GM18511 (cell line): Measurements from ENCODE around the gene GATA3.
A peak's percentile ranks its signal among the peaks of the same experiment; 100 is the strongest.

Source experiments
- ATAC-seq: cut with Tn5 transposase; IDR thresholded peaks from one replicate; pipeline ENCODE4 v1.9.1; 2021; ENCODE audit warnings: mild to moderate bottlenecking, moderate library complexity; ENCODE audit not compliant: unreplicated experiment

Gene GATA3

DNA sequence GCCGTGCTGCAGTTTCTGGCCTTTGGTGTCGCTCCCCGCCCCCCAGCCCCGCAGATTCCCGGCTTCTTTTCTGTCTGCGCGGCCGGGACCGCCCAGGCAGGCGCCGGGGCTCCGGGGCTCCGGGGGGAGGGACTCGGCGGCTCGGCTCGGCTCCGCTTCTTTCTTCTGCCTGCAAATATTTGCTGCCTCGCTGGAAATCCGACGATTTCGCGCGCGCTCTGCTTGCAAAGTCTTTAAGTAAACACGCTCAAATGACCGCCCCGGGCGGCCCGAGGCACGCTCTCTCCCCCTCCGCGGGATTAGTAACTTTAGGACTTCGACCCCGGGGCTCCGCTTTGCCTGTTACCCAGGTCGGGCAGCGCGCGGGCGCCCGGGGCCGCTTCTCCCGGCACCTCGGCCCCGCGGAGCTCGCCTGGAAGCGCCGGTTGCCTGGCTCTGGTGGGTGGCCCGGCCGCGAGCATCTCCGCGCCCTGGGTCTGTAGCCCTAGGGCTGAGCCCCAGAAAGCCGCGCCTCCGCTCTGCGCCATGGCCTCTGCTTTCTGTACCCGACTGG lies 3.9 kb upstream of the GATA3 start:
- no peak for ATAC-seq

DNA sequence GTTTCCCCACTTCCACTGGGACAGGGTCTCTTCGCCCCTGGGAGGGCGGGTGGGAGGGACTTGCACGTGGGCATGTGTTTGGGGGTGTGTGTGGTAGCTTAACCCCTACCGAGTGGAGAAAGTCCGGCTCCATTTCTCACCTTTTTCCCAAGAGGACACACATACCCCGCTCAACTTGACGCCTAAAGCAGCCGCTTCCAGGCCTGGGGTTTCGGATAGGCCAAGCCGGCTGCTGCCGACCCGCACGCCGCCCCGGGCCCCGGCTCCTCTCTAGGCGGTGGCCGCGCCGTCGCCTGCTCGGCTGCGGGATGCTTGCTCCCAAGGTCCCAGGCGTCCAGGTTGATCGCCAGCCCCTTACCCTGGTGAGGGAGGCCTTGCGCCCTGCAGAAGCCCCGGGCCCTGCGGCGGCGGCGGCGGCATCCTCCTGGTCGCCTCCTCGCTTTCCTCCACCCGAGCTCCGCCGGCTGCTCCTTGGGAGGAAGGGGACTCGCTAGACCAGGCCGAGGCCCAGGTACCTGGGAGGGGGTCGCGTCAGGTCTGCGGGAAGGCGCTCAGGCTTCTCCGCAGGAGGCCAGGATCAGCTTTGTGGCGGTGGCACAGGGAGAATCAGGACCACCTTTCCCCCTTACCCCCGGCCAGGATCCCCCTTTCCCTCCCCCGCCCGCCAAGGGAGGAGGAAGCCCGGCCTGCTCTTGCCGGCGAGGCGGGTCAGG lies 3.2 kb upstream of the GATA3 start:
- no peak for ATAC-seq

DNA sequence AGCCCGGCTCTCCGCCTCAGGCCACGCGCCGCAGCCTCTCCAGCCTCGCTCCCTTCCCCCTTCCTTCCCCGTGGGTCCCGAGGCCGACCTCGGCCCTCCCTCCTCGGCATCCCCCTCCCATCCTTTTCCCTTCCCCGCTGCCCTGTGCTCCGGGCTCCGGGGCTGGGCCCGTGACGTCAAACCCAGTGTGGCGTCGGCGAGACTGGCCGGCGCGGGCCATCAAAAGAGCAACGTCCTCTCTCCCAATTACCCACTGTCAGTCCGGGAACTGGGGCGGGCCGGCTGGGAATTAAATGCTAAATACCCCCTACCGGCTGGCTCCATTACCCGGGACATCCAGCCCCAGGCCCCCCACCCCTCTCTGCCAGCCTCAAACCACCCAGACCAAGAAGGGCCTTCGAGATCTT lies 2.6 kb upstream of the GATA3 start:
- ATAC-seq: no peak

DNA sequence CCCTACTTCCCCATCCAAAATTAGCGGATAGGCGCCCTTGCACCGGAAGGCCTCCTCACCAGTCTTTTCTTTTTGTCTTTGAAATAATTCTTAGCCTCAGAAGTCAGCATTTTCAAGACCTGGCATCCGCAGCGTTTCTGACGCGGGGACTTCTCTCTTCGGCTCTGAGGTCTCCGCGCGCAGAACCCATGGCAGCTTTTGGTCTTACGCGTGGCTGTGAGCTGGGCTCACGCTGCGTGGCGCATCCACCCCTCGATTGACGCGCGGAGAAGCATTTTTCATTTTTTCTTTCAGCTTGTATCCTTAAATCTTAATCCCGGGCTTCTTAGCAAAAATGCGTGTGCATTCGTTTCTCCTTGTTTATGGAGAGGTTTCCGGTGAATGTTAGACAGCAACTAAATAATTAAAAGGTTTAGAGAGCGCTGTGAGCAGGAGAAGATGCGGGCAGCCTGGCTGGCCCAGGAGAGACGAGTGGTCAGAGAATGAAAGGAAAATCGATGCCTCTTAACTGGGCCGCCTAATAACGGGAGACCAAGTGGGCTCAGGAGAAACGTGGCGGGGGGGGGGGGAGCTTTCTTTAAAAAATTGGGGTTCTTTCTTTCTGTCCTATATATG lies 2.0 kb upstream of the GATA3 start:
- no peak for ATAC-seq

DNA sequence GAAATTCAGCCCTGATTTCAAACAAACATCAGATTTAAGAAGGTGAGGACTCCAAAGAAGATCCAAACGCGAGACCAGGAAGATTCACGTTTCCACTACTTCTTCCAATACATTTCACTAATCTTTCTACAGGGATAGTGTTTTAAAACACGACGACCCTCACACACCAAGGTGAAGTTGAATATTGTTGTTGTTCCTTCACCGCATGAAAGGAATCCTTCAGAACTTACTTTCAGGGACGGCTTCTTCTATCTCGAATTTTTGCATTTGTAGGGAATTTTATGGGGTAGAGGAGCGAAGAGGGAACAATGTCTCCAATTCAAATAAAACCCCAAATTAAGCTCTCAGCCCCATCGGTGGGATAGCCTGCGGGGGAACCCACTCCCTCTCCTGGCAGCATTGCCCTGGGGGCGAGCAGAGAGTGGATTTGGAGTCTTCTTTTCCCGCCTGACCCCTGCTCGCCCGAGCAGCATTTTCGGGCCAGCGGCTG lies 1.5 kb upstream of the GATA3 start:
- no peak for ATAC-seq

DNA sequence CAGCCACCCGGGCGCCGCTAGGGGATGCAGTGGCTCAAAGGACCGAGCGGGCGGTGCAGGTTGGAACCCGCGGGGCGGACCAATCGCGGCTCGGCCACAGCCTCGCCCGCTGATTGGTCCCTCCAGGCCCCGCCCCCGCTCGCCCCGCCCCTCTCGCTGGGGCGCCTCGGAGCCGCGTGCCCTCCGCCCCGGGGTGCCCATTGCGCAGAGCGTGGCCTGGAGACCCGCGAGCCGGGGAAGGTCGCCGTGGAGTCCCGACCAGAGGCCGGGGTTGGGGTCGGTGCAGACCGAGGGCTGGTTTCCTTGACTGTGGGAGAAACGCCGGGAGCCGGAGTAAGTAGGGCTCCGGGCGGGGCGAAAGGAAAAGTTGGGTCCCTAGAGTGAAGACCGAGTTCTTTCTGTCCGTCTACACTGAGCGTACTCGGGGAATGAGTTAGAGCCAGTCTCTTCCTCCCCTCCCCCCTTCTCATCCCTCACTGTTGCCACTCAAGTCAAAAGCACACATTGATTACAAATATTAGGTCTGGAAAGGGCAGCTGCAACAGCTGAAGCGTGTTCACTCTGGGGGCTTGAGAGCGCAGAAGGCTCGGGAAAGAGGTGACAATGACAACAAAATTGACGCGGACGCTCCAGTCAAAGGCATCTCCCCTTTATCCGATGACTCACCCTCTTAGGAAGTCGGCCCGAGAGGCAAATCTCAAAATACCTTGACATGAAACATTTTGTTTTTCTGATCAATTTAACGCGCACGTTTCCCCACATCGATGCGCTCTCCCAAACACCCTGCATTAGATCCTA lies 843 bp upstream of the GATA3 start:
- ATAC-seq: peak; percentile 48

DNA sequence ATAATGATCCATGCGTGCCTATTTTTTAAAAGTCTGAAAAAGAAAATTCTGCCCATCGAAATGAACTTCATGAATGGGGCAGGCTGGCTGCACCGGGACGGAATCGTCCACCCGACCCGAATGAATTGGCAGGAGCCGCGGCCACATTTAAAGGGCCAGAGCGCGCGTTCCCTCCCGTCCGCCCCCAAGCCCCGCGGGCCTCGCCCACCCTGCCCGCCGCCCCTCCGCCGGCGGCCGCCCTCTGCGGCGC lies 319 bp upstream of the GATA3 start:
- peak; percentile 18 for ATAC-seq

DNA sequence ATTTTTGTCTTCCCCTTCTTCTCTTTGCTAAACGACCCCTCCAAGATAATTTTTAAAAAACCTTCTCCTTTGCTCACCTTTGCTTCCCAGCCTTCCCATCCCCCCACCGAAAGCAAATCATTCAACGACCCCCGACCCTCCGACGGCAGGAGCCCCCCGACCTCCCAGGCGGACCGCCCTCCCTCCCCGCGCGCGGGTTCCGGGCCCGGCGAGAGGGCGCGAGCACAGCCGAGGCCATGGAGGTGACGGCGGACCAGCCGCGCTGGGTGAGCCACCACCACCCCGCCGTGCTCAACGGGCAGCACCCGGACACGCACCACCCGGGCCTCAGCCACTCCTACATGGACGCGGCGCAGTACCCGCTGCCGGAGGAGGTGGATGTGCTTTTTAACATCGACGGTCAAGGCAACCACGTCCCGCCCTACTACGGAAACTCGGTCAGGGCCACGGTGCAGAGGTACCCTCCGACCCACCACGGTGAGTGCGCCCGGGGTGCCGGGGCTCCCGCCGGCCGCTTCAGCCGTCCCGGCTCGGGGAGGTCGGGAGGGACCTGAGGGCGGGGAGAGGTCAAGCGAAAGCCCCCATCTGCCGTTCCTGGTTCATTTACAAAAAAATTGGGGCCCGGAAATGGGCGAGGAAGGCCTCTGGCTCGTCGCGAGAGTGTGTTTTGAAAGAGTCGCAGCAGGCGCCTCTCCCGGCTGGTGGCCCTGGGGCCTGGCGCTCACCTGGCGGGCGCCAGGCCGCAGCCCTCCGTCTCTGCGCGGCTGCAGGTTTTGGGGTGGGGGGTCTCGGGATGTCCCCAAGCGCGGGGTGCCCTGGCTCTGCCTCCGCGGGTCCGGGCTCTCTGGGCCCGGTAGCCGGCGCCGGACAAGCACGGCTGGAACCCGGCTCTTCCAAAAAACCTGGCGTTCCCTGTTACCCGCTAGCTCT lies 1.2 kb downstream of the GATA3 start:
- ATAC-seq: no peak

DNA sequence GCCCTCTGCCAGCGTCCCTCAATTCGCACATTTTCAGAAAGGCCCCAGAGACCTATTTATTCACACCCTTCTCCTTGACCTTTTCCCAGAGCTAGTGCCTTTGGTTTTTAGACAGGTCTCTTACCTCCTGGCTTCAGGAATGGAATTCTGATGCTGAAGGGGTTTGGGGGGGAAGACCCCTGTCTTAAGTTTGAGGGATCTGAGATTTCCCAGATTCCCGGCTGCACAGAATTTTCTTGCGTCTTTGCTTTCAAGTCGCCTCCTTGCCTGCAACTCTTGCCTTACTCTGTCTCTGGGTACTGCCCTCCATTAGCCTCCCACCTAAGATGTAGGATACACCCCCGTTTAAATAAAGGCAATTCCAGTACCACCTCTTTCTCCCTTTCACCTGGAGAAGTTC lies 1.9 kb downstream of the GATA3 start:
- ATAC-seq: no peak

DNA sequence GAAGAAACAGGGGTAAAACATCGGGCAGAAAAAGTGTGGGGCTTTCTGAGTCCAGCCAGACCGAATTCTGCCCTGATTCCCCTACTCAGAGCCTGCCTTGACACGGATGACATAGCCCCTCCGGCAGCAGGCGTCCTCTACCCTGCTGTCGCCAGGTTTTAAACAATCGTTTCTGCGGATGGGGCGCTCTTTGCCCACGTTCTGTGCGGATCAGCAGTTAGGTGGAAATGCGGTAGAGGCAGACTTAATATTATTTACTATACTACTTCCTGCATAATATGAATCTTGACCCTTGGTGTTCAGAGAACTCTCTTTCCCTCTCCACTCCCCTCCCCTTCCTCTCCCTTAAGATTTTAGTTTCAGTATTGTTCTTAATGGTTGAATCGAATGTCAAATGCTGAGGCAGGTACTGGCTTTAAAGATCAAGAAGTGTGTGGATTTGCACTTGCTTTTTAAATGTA lies 2.4 kb downstream of the GATA3 start:
- peak; percentile 38 for ATAC-seq

DNA sequence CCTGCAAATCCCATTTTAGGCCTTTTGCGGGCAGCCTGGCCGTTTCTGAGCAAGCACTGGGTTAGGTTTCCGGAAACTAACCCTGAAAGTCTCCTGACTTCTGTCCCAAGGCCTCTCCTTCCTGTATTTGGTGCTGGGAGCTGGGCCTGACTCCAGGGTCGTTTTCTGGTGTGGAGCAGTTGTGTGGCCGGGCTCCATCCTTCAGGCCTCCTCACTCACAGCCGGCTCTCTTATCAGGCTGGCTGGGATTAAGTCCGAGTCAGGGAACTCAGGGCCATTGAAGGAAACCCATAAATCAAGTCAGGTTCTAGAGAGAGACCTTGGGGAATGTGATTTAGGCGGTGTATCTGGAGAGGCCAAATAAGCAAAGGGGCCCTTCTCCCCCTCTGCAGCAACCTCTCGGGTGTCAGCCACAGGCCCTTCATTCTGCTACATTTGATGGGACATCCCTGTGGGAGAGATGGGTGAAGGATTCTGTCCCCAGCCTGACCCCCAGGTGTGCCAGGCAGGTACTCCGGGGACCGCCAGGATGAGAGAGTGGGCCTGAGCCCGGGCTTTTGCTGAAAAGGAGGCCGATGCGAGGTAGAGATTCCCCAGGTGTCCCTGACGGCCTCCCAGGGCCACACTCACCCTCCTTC lies 3.3 kb downstream of the GATA3 start:
- no peak for ATAC-seq

DNA sequence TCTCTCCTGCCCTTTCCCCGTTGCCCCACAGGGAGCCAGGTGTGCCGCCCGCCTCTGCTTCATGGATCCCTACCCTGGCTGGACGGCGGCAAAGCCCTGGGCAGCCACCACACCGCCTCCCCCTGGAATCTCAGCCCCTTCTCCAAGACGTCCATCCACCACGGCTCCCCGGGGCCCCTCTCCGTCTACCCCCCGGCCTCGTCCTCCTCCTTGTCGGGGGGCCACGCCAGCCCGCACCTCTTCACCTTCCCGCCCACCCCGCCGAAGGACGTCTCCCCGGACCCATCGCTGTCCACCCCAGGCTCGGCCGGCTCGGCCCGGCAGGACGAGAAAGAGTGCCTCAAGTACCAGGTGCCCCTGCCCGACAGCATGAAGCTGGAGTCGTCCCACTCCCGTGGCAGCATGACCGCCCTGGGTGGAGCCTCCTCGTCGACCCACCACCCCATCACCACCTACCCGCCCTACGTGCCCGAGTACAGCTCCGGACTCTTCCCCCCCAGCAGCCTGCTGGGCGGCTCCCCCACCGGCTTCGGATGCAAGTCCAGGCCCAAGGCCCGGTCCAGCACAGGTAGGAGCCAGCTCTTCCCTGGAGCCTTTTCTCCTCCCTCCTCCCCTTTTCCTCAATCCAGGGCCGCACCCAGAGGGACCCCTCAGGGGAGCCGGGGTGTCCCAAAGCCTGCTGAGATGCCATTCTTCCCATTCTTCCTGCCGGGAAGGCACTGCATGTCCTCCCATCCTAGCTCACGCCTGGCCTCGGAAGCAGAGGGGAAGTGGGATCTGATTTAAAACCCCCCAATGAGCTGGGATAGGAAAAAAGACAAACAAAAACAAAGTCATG lies 4.0 kb downstream of the GATA3 start:
- no peak for ATAC-seq

DNA sequence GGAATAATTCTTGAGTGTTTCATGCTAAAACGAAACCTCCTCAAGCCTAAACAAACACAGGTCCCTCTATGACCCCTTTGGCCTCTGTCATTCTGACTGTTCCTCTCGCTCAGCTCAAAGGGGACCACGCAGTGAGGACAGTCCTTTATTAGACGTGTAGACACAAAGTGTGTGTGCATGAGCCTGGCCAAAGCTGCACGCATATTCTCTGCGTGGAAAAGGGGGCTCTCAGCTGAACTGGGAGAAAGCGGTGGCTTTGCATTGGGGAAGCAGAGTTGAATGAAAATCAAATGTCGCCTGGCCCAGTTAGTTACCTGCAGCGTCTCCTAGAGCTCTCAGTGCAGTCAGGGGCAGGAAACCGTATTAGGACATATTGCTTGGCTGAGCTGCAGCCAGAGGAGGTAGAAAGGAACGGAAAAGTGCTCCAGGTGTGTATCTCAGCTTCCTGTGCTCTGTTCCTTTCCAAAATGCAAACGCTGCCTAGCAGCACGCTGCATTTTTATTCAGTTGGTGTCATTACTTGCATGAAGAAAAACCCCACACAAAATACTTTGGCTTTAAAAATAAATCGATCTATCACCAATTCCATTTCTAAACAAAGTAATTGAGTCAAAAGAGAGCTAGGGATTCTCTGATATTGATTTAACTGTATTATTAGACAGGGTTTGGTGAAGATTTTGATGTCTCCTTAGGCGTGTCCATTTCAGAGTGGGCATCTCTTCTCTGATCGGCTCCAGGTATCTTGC lies 4.9 kb downstream of the GATA3 start:
- no peak for ATAC-seq

DNA sequence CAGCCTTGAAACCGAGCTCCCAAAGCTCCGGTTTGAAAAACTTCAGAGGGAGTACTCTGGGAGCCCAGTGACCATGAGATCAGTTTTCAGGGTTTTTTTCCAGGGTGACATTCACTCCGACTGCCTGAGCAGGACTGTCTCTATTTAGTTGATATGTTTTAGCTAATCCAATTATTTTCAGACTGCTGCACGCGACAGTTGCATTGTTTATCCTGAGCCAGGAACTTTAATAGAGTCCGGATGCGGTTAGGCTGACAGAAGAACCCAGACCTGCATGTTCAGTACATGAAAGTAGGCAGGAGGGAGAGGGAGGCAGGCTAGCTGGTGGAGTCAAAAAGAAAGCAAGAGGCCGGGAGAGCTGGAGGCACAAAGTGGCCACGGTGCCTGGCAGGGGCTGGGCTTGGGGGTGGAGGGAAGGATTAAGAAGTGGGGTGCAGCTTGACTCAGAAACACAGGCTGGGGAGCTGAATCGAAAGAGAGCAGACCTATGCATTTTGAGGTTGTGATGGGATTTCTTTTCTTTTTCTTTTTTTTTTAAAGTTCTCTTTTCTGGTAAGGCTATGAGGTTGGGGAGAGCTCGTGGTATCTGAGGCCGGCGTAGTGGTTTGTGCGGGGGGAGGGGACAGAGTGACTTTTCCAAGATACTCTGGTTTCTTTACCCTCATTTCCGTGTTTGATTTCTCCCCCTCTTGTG lies 5.7 kb downstream of the GATA3 start:
- peak; percentile 38 for ATAC-seq

DNA sequence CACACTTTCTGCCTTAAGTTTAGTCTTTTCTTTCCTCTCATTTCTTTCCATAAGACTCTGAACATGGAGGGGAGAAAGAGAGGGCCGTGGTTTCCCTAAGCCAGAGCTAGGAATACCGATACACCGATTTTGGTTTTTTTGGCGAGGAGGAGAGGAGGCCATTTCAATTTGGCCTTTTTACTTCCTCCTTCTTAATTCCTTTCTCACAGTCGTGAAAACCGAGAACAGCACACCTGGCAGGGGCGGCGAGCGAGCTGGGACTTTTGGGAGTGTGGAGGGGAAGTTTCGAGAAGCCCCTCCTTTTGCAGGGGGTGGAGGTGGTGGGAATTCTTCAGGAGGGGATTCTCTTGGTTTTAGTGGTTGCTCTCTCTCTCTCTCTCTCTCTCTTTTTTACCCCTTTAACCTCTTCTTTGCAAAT lies 6.2 kb downstream of the GATA3 start:
- ATAC-seq: peak; percentile 5

DNA sequence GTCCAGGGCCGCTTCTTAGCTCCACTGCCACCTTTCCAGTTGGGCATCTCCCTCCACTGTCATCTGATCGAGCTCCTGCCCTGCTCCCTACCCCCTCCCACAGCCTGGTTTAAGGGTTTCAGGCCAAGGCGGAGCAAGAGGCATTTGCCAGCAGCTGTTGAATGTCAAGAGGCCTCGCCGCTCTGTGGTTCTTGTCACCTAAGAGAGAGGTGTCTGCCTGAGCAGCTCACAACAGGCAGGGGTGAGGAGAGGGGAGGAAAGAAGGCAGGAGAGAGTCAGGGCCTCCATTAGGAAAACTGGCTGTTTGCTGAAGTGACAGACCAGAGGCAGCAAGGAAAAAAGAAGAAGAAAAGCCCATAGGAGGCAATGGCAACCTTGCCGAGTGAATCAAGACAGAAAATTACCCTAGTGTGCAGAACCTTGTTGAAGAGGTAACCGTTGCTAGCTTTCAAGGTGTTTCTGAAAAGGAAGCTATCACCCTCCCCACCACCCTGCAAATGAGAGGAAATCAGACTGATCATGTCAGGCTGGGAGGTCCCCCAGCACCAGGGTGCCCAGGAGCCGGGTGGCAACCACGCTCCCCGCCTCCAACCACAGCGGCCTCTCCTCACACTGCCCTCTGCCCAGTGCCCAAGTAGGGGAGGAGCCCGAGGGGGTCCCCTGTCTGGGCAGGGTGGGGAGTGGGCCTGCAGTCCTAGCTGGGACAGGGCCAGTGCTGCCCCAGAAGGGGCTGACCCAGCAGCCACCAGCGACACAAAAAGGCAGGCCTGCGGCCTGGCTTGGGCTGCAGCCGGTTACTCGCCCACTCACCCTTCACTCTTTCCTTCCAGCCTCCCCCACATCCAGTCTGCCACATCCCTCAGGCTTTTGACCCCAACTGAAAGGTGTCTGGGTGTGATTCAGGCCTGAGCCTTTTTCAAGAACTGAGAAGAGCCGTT lies 7.1 kb downstream of the GATA3 start:
- peak; percentile 36 for ATAC-seq
